GM21447 (cell line): ENCODE measurements around the gene GPR183.

ENCODE experiments used
- ATAC-seq: cut with Tn5 transposase; IDR thresholded peaks from one replicate; pipeline ENCODE4 v1.9.1; 2021; ENCODE audit not compliant: unreplicated experiment

GPR183 gene

GRCh38 chr13:99296398-99296797, 10.8 kb downstream of the GPR183 start:
- peak; percentile 53 for ATAC-seq

- ATAC-seq = no peak
Measured at GRCh38 chr13:99295488-99296252, 11.5 kb downstream of the GPR183 start.

DNA sequence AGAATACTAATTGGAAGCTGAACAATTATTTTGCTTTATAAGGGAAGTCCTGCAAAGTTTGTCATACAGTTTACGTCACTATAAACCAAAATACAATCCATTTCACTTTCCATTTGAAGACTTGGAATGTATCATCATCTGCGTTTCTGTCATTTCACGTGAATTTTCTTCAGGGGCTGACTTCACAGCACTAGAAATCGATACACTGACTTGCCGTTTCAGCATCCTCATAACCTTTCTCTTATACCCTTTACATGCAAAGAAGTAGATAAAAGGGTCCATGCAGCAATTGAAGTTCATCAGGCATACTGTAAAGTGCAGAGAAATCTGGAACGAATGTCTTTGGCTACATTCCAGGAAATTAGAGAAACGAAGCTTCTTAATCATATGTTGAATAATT, 12.2 kb downstream of the GPR183 start:
- ATAC-seq = no peak

- ATAC-seq = no peak
Measured at GRCh38 chr13:99294198-99294597, 13.0 kb downstream of the GPR183 start.

GRCh38 chr13:99293178-99293577, 14.0 kb downstream of the GPR183 start:
- ATAC-seq = no peak

DNA sequence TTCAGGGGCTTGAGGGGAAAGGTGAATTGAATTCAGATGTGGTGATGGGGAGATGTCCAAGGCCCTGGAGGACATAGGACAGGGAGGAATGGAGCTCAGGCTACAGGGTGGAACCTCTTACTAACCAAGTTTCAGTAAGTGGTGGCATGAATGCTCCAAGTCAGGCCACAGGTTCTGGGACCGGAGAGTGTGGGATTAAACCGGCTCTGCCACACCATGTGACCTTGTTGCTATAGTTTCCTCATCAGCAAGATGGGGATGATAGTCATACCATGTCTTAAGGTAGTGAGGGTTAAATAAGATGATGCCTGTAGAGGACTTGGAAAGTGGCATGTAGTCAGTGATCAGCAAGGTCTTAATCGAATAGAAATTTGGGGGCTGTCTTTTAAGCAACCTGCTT, 16.3 kb downstream of the GPR183 start:
- no peak for ATAC-seq

GRCh38 chr13:99289674-99290337, 17.4 kb downstream of the GPR183 start:
- no peak for ATAC-seq

- ATAC-seq = no peak
Measured at GRCh38 chr13:99289271-99289670, 17.9 kb downstream of the GPR183 start.

DNA sequence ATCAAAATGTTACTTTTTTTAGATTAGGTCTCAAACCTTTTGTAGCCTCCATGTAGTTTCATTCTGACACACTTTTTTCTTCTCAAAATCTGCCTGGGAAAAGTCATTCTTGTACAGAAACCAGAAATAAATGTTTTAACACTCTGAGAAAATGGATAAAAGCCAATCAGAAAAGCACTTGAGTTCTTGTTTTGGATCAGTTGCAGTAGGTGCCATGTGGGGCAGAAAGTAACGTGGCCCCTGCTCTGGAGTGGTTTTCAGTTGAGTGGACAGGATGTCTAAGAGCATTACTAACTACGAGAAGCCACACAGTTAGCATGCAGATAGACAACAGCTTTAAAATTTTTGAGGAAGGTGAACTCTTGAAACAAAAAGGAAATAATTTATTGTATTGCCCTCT, 19.1 kb downstream of the GPR183 start:
- peak; percentile 92 for ATAC-seq

GRCh38 chr13:99287551-99287950, 19.6 kb downstream of the GPR183 start:
- ATAC-seq = no peak

GRCh38 chr13:99285432-99286182, 21.6 kb downstream of the GPR183 start:
- no peak for ATAC-seq

GRCh38 chr13:99282264-99283231, 24.7 kb downstream of the GPR183 start:
- ATAC-seq = peak; percentile 71

GRCh38 chr13:99281811-99282263, 25.4 kb downstream of the GPR183 start:
- peak; percentile 61 for ATAC-seq

DNA sequence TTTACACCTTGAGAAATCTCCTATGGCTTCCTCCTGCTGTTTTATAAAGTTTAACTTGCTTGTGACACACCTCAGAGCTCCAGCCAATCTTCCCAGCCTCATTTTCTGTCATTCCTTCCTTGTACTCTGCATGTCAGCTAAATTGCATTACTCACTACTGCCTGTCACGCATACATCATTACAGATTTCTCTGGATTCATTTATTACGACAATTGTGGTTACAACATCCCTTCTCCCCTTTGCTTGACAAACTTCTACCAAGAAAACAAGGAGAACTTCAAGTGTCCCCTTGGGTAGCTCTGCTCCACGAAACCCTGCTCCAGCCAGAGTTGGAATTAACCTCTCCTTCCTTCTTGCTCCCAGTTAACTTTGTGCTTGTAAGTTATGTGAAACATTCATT, 27.0 kb downstream of the GPR183 start:
- no peak for ATAC-seq

DNA sequence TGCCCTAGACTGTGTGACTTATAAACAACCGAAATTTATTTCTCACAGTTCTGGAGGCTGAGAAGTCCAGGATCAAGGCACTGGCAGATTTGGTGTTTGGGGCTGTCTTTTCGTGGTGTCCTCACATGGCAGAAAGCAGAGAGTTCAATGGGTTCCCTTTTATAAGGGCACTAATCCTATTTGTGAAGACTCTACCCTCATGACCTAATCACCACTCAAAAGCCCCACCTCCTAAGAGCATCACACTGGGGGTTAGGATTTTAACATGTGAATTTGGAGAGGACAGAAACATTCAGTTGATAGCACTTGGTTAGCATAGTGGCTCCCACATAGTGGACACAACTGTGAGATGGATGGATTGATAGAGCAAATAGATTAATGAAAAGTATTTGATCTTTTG, 27.6 kb downstream of the GPR183 start:
- ATAC-seq = no peak

- ATAC-seq = no peak
Measured at GRCh38 chr13:99278843-99279242, 28.4 kb downstream of the GPR183 start.

DNA sequence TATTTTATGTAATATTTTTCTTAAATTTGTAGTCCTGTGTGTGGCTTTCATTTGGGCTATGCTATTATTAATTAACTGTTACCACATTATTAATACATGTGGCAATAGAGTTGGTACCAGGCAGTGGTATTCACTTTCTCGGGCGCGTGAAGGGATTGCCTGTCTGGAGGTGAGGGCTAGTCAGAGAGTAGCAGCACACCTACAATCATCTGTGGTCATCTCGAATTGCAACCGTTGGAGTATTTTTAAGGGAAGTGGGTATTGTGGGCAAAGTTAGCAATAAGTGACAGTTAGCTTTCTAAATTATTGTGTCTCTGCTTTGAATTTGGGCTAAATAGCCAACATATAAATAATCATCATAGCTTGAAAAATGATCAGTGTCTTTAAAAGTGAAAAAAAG, 29.0 kb downstream of the GPR183 start:
- no peak for ATAC-seq

GRCh38 chr13:99277629-99278028, 29.6 kb downstream of the GPR183 start:
- no peak for ATAC-seq

- ATAC-seq = no peak
Measured at GRCh38 chr13:99276706-99277105, 30.5 kb downstream of the GPR183 start.

DNA sequence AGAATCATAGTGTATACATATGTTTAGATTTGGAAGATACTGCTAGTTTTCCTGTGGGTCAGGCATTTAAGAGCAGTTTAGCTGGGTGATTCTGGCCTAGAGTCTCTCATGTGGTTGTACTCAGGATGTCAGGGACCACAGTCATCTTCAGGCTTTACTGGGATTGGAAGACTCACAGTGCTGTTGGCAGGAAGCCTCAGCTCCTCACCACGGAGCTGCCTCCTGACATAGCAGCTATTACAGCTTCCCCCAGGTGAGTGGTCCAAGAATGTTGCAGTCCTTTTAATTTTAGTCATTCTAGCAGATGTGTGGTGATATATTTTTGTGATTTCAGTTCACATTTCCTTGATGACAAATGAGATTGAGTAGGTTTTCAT, 32.1 kb downstream of the GPR183 start:
- no peak for ATAC-seq

- no peak for ATAC-seq
Measured at GRCh38 chr13:99273128-99273527, 34.1 kb downstream of the GPR183 start.
